ENCODE measurements around the gene SYCP3. TPM values are rescaled to one million over a fixed set of nuclear protein-coding genes. Genes with fewer than 3 reads are reported as not detected.
A peak's percentile ranks its signal among the peaks of the same experiment; 100 is the strongest.

SYCP3 gene
- total and polyA plus RNA-seq, 2 of the 13 experiments (the other 11 are each of a cell fraction or from before 2014, with no cell fraction given) = not detected

DNA sequence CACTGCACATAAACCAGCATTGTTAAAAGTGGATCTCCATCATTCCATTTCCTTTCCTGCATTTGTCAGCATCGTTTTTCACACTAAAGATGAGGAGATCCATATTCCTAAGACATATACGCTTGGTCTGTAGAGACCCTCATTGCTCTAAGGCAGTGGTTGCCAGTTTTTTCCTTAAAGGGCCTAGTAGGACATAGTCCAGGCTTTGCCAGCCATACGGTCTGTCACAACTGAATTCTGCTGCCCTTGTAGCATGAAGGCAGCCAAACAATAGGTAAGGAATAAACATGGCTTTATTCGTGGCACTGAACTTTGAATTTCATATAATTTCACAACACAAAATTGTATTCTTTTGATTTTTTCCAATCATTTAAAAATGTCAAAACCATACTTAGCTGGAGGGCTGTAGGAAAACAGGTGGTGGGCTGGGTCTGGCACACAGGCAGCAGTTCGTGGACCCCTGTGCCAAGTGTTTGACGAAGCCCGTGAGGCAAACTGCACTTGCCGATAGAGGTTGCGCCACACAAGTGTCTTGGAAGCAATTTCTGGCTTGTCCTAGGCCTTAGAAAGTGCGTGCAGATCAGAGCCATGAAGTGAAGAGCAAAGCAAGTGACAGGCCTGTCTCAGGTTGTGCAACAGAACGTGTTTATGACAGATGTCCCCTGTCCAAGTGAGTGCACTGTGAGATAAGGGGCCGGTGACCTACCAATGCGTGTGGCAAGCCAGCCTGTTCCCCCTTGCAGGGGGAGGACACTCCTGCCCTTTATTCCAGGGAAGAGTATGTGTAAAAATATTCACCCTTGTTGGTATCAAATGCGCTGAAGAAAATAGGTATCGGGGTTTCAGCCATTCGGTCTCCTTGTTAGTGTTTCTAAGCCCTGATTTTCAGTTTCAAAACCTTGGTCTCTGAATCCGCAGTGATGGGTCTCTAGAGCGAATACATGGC, 42.7 kb downstream of the SYCP3 start:
- POLR2A ChIA-PET = interaction anchor here (0.6 to 2.5 kb wide), 11 partner anchors 11 to 130 kb away, joined by 3 to 20 read pairs (median 4); no protein-coding TSS in a partner anchor
- peak; percentile 76 for ATAC-seq
- no peaks in the 10 kb centered on the region for H3K36me3 ChIP-seq (replicated peaks in 1 of 2; ENCODE audit: control insufficient read depth in 1 of 2, insufficient read depth in 2 of 2, low read length in 2 of 2)
- peak overlapping the region; percentile 95 for H3K9ac ChIP-seq (ENCODE audit: insufficient read depth, low read depth, low read length)
- H3K4me1 ChIP-seq (ENCODE audit: insufficient read depth, low read length) = peaks cover 55% of the 10 kb centered on the region
- DNase-seq (ENCODE audit: low spot score) = peak; percentile 88
- H3K4me2 ChIP-seq (ENCODE audit: low read depth, low read length) = peak overlapping the region; percentile 92
- intact Hi-C loops (cut with micrococcal nuclease; ENCODE audit: unreplicated experiment) (loop anchor here (1.0 to 5.0 kb wide), 3 partner anchors 26 to 126 kb away; no protein-coding TSS in a partner anchor), in situ Hi-C loops (cut with HindIII; ENCODE audit: extremely low pct_ligation_motif_present, low pct_unique_long_range_greater_than_20kb) (loop anchor here (10.0 kb wide), 1 partner anchor 92 kb away; no protein-coding TSS in a partner anchor)
- WGBS (ENCODE audit: low lambda C conversion rate) = 13% methylated on average over 16 of the region's 18 CpGs
- BruUV-seq (replicated peaks) = TSS peak; percentile 86
- H4K20me1 ChIP-seq (ENCODE audit: insufficient read depth, low read length) = peaks cover 14% of the 10 kb centered on the region
- CTCF ChIA-PET (ENCODE audit: low intra/inter-chr PET ratio, low total read pairs) = no interaction called here
- no peaks in the 10 kb centered on the region; a peak in 2 of 5 replicates for H3K27me3 ChIP-seq (ENCODE audit: control insufficient read depth in 1 of 2, insufficient read depth in 2 of 2, low read length in 2 of 2)
- H3K9me3 ChIP-seq (ENCODE audit: low read length) = no peaks in the 10 kb centered on the region
- H3K27ac ChIP-seq (ENCODE audit: extremely low read length, insufficient read depth, low read length) = peak overlapping the region; percentile 98
- FAIRE-seq = peak; percentile 80
- H3K79me2 ChIP-seq (ENCODE audit: insufficient read depth, low read length) = peaks cover 45% of the 10 kb centered on the region
- H3K4me3 ChIP-seq (replicated peaks in 1 of 3; ENCODE audit: insufficient read depth in 1 of 3, low read depth in 2 of 3, low read length in 3 of 3) = peak overlapping the region; percentile 82 to 100 (median 99)
- H2AFZ ChIP-seq (ENCODE audit: low read length) = no peak overlapping the region
- TF ChIP-seq ZNF7 (CRISPR knock-in tag; IDR thresholded peaks at IDR 0.05) (no peak), ISL2 (CRISPR knock-in tag; IDR thresholded peaks at IDR 0.05) (no peak), CCDC6 (CRISPR knock-in tag; IDR thresholded peaks at IDR 0.05) (peak; percentile 65; the same call in 1 of the 2 replicates), ZNF644 (CRISPR knock-in tag; IDR thresholded peaks at IDR 0.05; ENCODE audit: low read depth) (peak; percentile 41; the same call in 1 of the 2 replicates), ZBTB7B (CRISPR knock-in tag; IDR thresholded peaks at IDR 0.05) (peak; percentile 50), ETV6 (CRISPR knock-in tag; conservative IDR thresholded peaks at IDR 0.05) (no peak), ZC3H13 (CRISPR knock-in tag; IDR thresholded peaks at IDR 0.05) (0 out of 2 replicates have a peak, but pooled peaks have one; percentile 34), ZNF772 (CRISPR knock-in tag; IDR thresholded peaks at IDR 0.05) (0 out of 2 replicates have a peak, but pooled peaks have one; percentile 40), ZNF800 (CRISPR knock-in tag; IDR thresholded peaks at IDR 0.05) (no peak), ZNF616 (CRISPR knock-in tag; IDR thresholded peaks at IDR 0.05; ENCODE audit: low read depth) (no peak), ZNF841 (CRISPR knock-in tag; IDR thresholded peaks at IDR 0.05; ENCODE audit: borderline replicate concordance) (no peak), RXRA (CRISPR knock-in tag; IDR thresholded peaks at IDR 0.05) (peak; percentile 79), AHR (CRISPR knock-in tag; IDR thresholded peaks at IDR 0.05) (no peak)
- TF ChIP-seq, protein P1, sequence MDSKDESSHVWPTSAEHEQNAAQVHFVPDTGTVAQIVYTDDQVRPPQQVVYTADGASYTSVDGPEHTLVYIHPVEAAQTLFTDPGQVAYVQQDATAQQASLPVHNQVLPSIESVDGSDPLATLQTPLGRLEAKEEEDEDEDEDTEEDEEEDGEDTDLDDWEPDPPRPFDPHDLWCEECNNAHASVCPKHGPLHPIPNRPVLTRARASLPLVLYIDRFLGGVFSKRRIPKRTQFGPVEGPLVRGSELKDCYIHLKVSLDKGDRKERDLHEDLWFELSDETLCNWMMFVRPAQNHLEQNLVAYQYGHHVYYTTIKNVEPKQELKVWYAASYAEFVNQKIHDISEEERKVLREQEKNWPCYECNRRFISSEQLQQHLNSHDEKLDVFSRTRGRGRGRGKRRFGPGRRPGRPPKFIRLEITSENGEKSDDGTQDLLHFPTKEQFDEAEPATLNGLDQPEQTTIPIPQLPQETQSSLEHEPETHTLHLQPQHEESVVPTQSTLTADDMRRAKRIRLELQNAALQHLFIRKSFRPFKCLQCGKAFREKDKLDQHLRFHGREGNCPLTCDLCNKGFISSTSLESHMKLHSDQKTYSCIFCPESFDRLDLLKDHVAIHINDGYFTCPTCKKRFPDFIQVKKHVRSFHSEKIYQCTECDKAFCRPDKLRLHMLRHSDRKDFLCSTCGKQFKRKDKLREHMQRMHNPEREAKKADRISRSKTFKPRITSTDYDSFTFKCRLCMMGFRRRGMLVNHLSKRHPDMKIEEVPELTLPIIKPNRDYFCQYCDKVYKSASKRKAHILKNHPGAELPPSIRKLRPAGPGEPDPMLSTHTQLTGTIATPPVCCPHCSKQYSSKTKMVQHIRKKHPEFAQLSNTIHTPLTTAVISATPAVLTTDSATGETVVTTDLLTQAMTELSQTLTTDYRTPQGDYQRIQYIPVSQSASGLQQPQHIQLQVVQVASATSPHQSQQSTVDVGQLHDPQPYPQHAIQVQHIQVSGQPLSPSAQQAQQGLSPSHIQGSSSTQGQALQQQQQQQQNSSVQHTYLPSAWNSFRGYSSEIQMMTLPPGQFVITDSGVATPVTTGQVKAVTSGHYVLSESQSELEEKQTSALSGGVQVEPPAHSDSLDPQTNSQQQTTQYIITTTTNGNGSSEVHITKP (CRISPR knock-in tag; IDR thresholded peaks at IDR 0.05; ENCODE audit: low read depth) = 0 out of 2 replicates have a peak, but pooled peaks have one; percentile 25
- TF ChIP-seq, protein P2, sequence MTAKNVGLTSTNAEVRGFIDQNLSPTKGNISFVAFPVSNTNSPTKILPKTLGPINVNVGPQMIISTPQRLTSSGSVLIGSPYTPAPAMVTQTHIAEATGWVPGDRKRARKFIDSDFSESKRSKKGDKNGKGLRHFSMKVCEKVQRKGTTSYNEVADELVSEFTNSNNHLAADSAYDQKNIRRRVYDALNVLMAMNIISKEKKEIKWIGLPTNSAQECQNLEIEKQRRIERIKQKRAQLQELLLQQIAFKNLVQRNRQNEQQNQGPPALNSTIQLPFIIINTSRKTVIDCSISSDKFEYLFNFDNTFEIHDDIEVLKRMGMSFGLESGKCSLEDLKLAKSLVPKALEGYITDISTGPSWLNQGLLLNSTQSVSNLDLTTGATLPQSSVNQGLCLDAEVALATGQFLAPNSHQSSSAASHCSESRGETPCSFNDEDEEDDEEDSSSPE (CRISPR knock-in tag; IDR thresholded peaks at IDR 0.05) = 0 out of 2 replicates have a peak, but pooled peaks have one; percentile 4
- TF ChIP-seq, protein P3, sequence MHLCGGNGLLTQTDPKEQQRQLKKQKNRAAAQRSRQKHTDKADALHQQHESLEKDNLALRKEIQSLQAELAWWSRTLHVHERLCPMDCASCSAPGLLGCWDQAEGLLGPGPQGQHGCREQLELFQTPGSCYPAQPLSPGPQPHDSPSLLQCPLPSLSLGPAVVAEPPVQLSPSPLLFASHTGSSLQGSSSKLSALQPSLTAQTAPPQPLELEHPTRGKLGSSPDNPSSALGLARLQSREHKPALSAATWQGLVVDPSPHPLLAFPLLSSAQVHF (CRISPR knock-in tag; IDR thresholded peaks at IDR 0.05) = no peak
